Endodermal cell (in vitro differentiated cells): ENCODE data around the gene RAPGEF2. TPM values are rescaled to one million over a fixed set of nuclear protein-coding genes. Genes with fewer than 3 reads are reported as not detected.

ENCODE experiments used
- DNase-seq: peaks from one replicate; pipeline ENCODE4 v3.0.0-alpha.2; 2017
- H3K27ac ChIP-seq: 2 replicates; pipeline ENCODE4 v1.5.1; 2013; ENCODE audit warnings: mild to moderate bottlenecking, low read depth, low read length, moderate library complexity
- H3K27me3 ChIP-seq: 2 replicates; pipeline ENCODE4 v1.6.1; 2013; ENCODE audit warnings: mild to moderate bottlenecking, low read length, moderate library complexity; ENCODE audit not compliant: insufficient read depth, control insufficient read depth, poor library complexity, severe bottlenecking
- H3K36me3 ChIP-seq: 2 replicates; pipeline ENCODE4 v1.7.0; 2013; ENCODE audit warnings: mild to moderate bottlenecking, low read length, moderate library complexity; ENCODE audit not compliant: control insufficient read depth, insufficient read depth
- H3K4me1 ChIP-seq: one replicate; pipeline ENCODE4 v1.7.0; 2013; ENCODE audit warnings: low read length; ENCODE audit not compliant: control insufficient read depth, insufficient read depth
- H3K4me3 ChIP-seq: 2 replicates; pipeline ENCODE4 v1.5.1; 2013; ENCODE audit warnings: mild to moderate bottlenecking, low read length, moderate library complexity
- H3K9ac ChIP-seq: 2 replicates; pipeline ENCODE4 v1.6.1; 2013; ENCODE audit warnings: mild to moderate bottlenecking, low read length, moderate library complexity; ENCODE audit not compliant: poor library complexity, severe bottlenecking; ENCODE audit errors: extremely low read depth
- H3K9me3 ChIP-seq: 2 replicates; pipeline ENCODE4 v1.6.1; 2013; ENCODE audit warnings: mild to moderate bottlenecking, low read length, moderate library complexity; ENCODE audit not compliant: control insufficient read depth
- H3K27ac Mint-ChIP-seq: 2 replicates; pipeline ENCODE4 v1.8.0; 2020; ENCODE audit warnings: mixed read lengths
- H3K27me3 Mint-ChIP-seq: 2 replicates; pipeline ENCODE4 v1.8.0; 2021; ENCODE audit warnings: mild to moderate bottlenecking, mixed read lengths; ENCODE audit not compliant: insufficient read depth
- H3K36me3 Mint-ChIP-seq: 2 replicates; pipeline ENCODE4 v1.8.0; 2020; ENCODE audit warnings: low read depth, mixed read lengths
- H3K4me1 Mint-ChIP-seq: 2 replicates; pipeline ENCODE4 v1.8.0; 2020; ENCODE audit warnings: mixed read lengths
- H3K4me3 Mint-ChIP-seq: 2 replicates; pipeline ENCODE4 v1.8.0; 2020; ENCODE audit warnings: mild to moderate bottlenecking, moderate library complexity, mixed read lengths
- H3K9me3 Mint-ChIP-seq: 2 replicates; pipeline ENCODE4 v1.8.0; 2020; ENCODE audit warnings: mild to moderate bottlenecking, mixed read lengths
- WGBS, 2 experiments: methylation state at CpG; one replicate each; pipeline versions ENCODE4 v1.1.5 to v1.1.7; 2013; ENCODE audit warnings: missing lambda C conversion rate in 2 of 2, mixed read lengths in 1 of 2; ENCODE audit not compliant: insufficient coverage in 1 of 2, insufficient read length in 1 of 2; 5-methylcytosine and 5-hydroxymethylcytosine counted together
- total RNA-seq, 2 donors: library from RNA; stranded (reverse); fragmentation: NEBNext Ultra II Directional in 1 of 2; extraction: Animal tissue kit (Norgen Biotek cat#: 25700) in 1 of 2; gene quantifications; 2 replicates in 1 of 2; 3 replicates in 1 of 2; pipeline ENCODE4 v1.2.1, GENCODE V29; 2021
- TF ChIP-seq, protein P1 (sequence below): fragments of 200-600 bp; sonication (generic); conservative IDR thresholded peaks from 2 replicates; pipeline ENCODE4 v1.5.0; 2021; ENCODE audit warnings: antibody characterized with exemption, mild to moderate bottlenecking

The RAPGEF2 gene
- total RNA-seq, 2 donors from 2014 or later, result 63.4 to 78.2 TPM

DNA sequence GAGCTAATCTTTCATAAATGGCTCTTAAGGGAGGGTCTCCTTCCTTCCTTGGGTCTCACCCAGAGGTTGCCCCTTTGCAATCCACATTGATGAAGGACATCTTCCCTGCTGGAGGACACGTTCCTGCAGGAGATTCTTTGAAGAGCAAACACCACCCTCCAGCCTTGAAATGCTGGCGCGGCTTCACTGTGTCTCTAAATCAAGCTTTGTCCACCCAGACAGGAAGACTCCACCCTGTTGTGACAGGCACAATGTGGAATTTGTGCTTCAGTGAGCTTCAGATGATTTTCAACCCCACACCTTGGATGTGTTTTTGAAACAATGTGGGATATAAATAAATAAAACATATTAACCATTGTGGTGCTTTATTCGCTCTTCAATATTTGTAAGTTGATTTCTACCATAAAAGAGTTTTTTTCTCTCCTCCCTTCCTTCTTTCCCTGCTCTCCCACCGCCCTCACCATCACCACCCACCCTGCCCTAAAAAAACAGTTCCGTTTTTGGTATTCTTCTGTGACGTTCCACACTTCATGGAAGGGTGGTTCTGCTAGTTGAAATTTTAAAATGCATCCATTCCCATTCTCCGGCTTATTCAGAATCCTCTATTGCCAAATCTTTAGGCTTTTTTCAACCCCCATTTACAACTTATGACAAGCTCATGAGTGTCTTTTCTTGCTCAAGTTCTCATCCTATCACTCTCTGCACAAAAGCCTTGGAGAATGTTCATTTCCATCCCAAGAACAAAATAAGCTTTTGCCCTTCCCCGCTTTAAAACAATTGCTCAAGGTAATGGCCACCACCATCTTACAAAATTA lies 264.3 kb downstream of the RAPGEF2 start:
- WGBS, 2 experiments, result 80 to 85% methylated on average over 8 to 9 of the region's 9 CpGs
- Histone ChIP-seq H3K4me3 (no peak overlapping the region), H3K4me1 (no peaks in the 10 kb centered on the region), H3K27ac (no peak overlapping the region), H3K9ac (no peak overlapping the region), H3K27me3 (no peaks in the 10 kb centered on the region), H3K36me3 (peaks cover 10% of the 10 kb centered on the region), H3K9me3 (no peaks in the 10 kb centered on the region)
- peaks cover 3% of the 10 kb centered on the region for H3K4me1 Mint-ChIP-seq
- peaks cover 16% of the 10 kb centered on the region for H3K9me3 Mint-ChIP-seq
- peaks cover 19% of the 10 kb centered on the region for H3K36me3 Mint-ChIP-seq
- H3K27ac Mint-ChIP-seq, result no peak overlapping the region
- H3K27me3 Mint-ChIP-seq, result no peaks in the 10 kb centered on the region
- H3K4me3 Mint-ChIP-seq, result no peak overlapping the region
- TF ChIP-seq, protein P1, sequence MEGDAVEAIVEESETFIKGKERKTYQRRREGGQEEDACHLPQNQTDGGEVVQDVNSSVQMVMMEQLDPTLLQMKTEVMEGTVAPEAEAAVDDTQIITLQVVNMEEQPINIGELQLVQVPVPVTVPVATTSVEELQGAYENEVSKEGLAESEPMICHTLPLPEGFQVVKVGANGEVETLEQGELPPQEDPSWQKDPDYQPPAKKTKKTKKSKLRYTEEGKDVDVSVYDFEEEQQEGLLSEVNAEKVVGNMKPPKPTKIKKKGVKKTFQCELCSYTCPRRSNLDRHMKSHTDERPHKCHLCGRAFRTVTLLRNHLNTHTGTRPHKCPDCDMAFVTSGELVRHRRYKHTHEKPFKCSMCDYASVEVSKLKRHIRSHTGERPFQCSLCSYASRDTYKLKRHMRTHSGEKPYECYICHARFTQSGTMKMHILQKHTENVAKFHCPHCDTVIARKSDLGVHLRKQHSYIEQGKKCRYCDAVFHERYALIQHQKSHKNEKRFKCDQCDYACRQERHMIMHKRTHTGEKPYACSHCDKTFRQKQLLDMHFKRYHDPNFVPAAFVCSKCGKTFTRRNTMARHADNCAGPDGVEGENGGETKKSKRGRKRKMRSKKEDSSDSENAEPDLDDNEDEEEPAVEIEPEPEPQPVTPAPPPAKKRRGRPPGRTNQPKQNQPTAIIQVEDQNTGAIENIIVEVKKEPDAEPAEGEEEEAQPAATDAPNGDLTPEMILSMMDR, result no peak
- no peak for DNase-seq

DNA sequence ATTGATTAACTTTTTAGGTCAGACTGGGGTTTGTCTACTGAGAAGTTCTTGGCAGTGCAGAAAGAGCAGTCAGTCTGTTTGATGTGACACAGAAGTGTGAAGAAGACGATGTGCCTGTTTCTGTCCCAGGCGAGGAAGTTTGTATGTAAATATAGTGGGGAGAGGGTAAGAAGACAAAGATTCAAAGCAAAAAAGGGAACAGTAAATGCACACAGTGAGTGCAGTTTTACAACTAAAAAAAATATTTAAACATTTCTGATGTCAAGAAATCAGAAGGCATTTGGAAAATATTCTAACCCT lies 264.9 kb downstream of the RAPGEF2 start:
- H3K27ac ChIP-seq, result no peak overlapping the region
- no peak overlapping the region for H3K4me3 Mint-ChIP-seq
- H3K27me3 ChIP-seq, result no peaks in the 10 kb centered on the region
- 90 to 100% methylated on average over 2 of the region's 2 CpGs for WGBS, 2 experiments
- H3K36me3 ChIP-seq, result peaks cover 10% of the 10 kb centered on the region
- H3K36me3 Mint-ChIP-seq, result peaks cover 19% of the 10 kb centered on the region
- peaks cover 3% of the 10 kb centered on the region for H3K4me1 Mint-ChIP-seq
- no peaks in the 10 kb centered on the region for H3K27me3 Mint-ChIP-seq
- no peak for DNase-seq
- H3K9me3 ChIP-seq, result no peaks in the 10 kb centered on the region
- TF ChIP-seq, protein P1, result no peak
- no peak overlapping the region for H3K9ac ChIP-seq
- H3K27ac Mint-ChIP-seq, result no peak overlapping the region
- no peaks in the 10 kb centered on the region for H3K4me1 ChIP-seq
- peaks cover 16% of the 10 kb centered on the region for H3K9me3 Mint-ChIP-seq
- no peak overlapping the region for H3K4me3 ChIP-seq

DNA sequence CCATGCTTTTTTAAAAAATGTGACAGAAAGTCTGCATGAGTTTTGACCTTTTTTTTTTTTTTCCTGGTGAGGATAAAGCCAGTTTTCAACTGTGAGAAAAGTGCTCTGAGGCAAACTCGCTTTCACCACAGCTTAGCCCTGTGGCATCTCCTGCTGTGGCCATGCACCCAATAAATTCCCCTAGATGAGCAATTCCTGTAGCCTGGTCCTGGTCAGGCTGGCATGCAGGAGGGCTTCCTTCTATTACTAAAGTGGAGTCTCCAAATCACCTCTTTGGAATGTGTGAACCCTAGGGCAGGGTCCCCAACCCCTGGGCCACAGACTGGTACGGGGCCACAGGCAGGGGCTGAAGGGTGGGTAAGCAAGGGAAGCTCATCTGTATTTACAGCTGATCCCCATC lies 265.4 kb downstream of the RAPGEF2 start:
- no peak for DNase-seq
- Histone ChIP-seq H3K4me1 (no peaks in the 10 kb centered on the region), H3K9ac (no peak overlapping the region), H3K4me3 (no peak overlapping the region), H3K9me3 (no peaks in the 10 kb centered on the region), H3K27me3 (no peaks in the 10 kb centered on the region), H3K27ac (no peak overlapping the region), H3K36me3 (peaks cover 7% of the 10 kb centered on the region)
- no peak overlapping the region for H3K4me3 Mint-ChIP-seq
- H3K27ac Mint-ChIP-seq, result no peak overlapping the region
- peaks cover 3% of the 10 kb centered on the region for H3K4me1 Mint-ChIP-seq
- TF ChIP-seq, protein P1, result no peak
- WGBS, 2 experiments, result 89 to 95% methylated on average over 1 to 2 of the region's 2 CpGs
- peaks cover 16% of the 10 kb centered on the region for H3K9me3 Mint-ChIP-seq
- H3K27me3 Mint-ChIP-seq, result no peaks in the 10 kb centered on the region
- peaks cover 16% of the 10 kb centered on the region for H3K36me3 Mint-ChIP-seq
